ENCODE results near the gene NKPD1. TPM values are rescaled to one million over a fixed set of nuclear protein-coding genes. Genes with fewer than 3 reads are reported as not detected.

NKPD1 gene
- polyA plus RNA-seq, 1 experiment: 0.05 TPM

DNA sequence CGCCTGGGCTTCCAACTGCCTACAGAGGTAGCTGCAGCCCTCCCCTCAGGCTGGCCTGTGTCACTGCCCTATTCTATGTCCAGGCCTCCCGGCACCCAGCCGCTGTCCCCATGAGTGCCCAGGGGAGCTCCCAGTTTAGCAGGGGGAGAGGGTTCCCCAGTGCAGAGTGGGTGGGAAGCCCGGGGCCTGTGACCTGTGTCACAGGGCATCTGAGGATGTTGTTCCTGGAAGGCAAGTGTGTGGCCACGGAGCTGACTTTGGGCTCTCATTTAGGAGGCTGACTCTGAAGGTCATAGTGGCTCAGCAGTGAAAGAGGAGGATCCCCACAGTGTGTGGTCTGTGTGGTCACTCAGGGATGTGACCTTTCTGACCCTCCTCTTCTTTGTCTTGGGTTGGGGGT, 42.7 kb downstream of the NKPD1 start:
- ChIA-PET CTCF (interaction anchor here (1.0 kb wide), 1 partner anchor 10 kb away, joined by 3 read pairs; no protein-coding TSS in a partner anchor), POLR2A (no interaction called here)
- Histone ChIP-seq H3K27me3 (ENCODE audit: control insufficient read depth, insufficient read depth, low read length) (no peaks in the 10 kb centered on the region), H3K36me3 (ENCODE audit: control insufficient read depth, insufficient read depth, low read length) (no peaks in the 10 kb centered on the region; the same call in none of the 2 replicates), H3K4me3 (ENCODE audit: low read depth, low read length) (no peak overlapping the region)
- TF ChIP-seq CTCF (IDR thresholded peaks at IDR 0.05; ENCODE audit: insufficient read depth, low read depth, low read length): no peak
- DNase-seq (ENCODE audit: low read depth): no peak

DNA sequence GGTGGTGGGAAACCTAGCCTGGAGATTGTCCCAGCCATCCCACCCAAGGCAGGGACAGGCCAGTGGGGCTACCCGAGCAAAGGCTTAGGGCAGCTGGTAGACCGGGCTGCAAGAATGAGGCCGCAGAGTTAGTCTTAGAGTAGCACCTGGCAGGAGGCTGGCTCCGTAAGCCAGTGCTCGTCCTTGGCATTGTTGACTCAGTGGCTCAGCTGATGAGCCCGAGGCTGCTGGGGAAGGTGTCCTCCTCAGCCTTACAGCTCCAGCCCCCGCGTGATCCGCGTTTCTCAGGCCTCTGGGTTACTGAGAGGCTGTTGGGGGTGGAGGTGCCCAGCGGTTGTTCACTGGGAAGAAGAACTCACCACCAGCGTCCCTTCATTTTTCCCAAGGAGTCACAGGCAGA, 43.1 kb downstream of the NKPD1 start:
- DNase-seq (ENCODE audit: low read depth): no peak
- H3K36me3 ChIP-seq (ENCODE audit: control insufficient read depth, insufficient read depth, low read length): no peaks in the 10 kb centered on the region; the same call in 1 of the 2 replicates
- H3K4me3 ChIP-seq (ENCODE audit: low read depth, low read length): no peak overlapping the region
- H3K27me3 ChIP-seq (ENCODE audit: control insufficient read depth, insufficient read depth, low read length): no peaks in the 10 kb centered on the region
- ChIA-PET POLR2A (no interaction called here), CTCF (interaction anchor here (1.0 kb wide), 1 partner anchor 11 kb away, joined by 3 read pairs; no protein-coding TSS in a partner anchor)
- TF ChIP-seq CTCF (IDR thresholded peaks at IDR 0.05; ENCODE audit: insufficient read depth, low read depth, low read length): no peak

DNA sequence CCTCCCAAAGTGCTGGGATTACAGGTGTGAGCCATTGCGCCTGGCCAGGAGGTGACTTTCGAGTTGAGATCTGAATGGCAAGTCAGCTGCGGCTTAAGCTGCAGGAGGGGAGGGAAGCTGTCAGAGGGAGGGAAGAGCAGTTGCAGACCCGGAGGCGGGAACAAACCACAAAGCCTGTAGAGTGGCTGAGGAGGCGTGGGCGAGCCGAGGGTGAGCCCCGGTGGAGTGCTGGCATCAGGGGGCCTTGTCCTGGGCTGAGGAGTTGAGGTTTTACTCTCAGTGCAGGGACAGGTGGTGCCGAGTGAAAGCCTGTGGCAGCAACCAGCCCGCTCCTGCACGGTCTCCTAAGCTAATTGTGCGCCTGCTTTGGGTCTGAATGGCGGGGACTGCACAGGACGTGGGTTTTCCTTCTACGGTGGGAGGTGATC, 43.6 kb downstream of the NKPD1 start:
- no peak for DNase-seq (ENCODE audit: low read depth)
- no peak for TF ChIP-seq CTCF (IDR thresholded peaks at IDR 0.05; ENCODE audit: insufficient read depth, low read depth, low read length)
- ChIA-PET CTCF (no interaction called here), POLR2A (no interaction called here)
- no peak overlapping the region for H3K4me3 ChIP-seq (ENCODE audit: low read depth, low read length)
- H3K27me3 ChIP-seq (ENCODE audit: control insufficient read depth, insufficient read depth, low read length): no peaks in the 10 kb centered on the region
- no peaks in the 10 kb centered on the region; the same call in 1 of the 2 replicates for H3K36me3 ChIP-seq (ENCODE audit: control insufficient read depth, insufficient read depth, low read length)

GRCh38 chr19:45115809-45116615, 44.8 kb downstream of the NKPD1 start:
- Histone ChIP-seq H3K36me3 (ENCODE audit: control insufficient read depth, insufficient read depth, low read length) (no peaks in the 10 kb centered on the region), H3K4me3 (ENCODE audit: low read depth, low read length) (no peak overlapping the region), H3K27me3 (ENCODE audit: control insufficient read depth, insufficient read depth, low read length) (no peaks in the 10 kb centered on the region)
- no peak for DNase-seq (ENCODE audit: low read depth)
- ChIA-PET CTCF (no interaction called here), POLR2A (no interaction called here)
- no peak for TF ChIP-seq CTCF (IDR thresholded peaks at IDR 0.05; ENCODE audit: insufficient read depth, low read depth, low read length)

DNA sequence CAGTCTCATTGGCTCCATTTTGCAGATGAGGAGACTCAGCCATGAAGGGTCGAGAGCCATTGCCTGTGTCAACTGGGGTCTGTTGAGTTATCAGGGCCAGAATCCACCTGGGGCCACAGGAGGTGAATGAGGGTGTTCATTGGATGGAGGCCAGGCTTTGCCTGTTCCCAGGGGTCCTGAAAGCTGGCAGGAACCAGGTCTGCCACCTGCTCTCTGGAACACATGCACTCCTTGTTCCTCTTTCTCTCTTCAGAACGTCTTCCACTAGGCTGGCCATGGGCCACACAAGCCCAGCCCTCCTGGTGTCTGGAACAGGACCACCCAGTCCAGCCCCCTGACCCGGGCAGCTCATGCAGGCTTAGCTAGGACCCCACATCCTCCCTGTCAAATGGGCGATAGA, 46.7 kb downstream of the NKPD1 start:
- no peak for DNase-seq (ENCODE audit: low read depth)

More for the DNA sequence above, 46.7 kb downstream of the NKPD1 start:
- TF ChIP-seq CTCF (IDR thresholded peaks at IDR 0.05; ENCODE audit: insufficient read depth, low read depth, low read length): no peak
- Histone ChIP-seq H3K4me3 (ENCODE audit: low read depth, low read length) (no peak overlapping the region), H3K36me3 (ENCODE audit: control insufficient read depth, insufficient read depth, low read length) (no peaks in the 10 kb centered on the region), H3K27me3 (ENCODE audit: control insufficient read depth, insufficient read depth, low read length) (no peaks in the 10 kb centered on the region)
- CTCF ChIA-PET: interaction anchor here (1.2 to 2.9 kb wide), 2 partner anchors 11 to 16 kb away, joined by 3 to 18 read pairs; no protein-coding TSS in a partner anchor
- POLR2A ChIA-PET: no interaction called here

Data from BJ (cell line).